Measurements from ENCODE around the gene ROR1.

Gene ROR1

DNA sequence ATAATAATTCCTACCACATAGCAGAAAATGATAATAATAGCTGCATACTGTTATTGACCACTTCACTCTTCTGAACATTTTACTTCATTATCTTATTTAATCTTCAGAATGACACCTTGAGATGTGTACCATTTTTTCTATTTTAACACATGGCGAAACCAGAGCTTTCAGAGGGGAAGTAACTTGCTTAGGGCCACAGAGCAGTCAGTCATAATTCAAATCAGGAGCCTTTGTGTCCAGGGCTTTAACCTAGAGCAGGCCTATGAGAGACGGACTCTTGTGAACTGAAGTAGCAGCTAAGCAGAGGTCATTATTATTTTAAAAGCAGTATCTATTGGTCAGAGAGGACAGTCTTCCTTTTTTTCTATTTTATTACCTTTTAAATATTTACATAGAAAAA is 114.0 kb downstream of the ROR1 start:
- no peak for FAIRE-seq

DNA sequence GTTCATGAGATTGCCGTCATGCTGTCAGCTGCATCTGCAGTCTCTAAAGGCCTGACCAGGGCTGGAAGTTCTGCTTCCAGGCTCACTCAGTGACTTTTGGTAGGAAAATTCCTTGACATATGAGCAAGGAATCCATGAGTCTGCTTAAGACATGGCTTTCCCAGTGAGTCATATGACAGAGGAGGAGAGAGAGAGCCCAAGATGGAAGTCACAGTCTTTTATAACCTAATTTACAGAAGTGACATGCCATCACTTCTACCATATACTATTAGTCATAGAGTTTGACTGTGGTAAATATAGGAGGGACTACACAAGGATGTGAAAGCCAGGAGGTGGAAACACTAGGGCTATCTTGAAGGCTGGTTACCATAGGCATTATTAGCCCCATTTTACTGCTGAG is 115.2 kb downstream of the ROR1 start:
- FAIRE-seq = no peak

DNA sequence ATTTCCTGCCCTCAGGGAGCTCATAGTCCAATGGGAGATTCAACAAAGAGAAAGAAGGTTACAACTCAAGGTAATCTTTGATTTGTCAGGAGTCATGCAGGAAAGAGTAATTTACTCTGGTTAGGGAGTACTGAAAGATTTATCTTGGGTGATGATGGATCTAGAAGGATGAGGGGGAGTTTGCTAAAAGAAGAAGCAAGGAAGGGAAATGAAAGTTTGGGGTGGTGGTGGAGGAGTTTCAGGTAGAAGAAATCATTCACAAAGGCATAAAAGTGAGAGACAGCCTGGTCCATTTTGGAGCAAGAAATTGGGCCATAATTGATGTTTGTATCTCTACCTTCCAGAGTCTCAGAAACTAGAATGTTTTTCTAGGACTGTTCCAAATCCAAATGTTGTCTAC is 116.7 kb downstream of the ROR1 start:
- FAIRE-seq = no peak

DNA sequence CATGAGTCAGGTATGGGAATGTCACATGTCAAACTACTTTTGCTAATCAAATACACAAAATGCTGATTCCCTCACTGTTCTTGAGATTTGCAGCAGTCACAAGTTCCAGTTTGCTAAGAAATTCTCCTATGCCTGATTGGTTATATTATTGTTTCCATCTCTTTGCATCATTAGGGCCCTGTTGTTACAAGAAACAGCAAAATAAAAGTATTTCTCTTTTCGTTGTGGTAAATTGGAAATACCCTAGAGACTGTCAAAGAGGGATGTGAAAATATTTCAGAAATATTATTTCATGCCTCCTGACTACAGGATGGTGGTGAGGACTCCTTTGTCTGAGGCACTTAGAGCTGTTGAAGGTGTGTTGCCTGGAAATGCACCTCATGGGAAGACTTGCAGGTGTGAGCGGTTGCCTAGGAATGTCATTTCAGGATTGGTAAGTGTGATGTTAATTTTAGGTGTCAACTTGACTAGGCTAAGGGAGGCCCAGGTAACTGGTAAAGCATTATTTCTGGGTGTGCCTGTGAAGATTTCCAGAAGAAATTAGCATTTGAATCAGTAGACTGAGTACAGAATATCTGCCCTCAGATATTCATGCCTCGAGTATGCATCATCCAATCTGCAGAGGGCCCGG is 117.4 kb downstream of the ROR1 start:
- no peak for FAIRE-seq

DNA sequence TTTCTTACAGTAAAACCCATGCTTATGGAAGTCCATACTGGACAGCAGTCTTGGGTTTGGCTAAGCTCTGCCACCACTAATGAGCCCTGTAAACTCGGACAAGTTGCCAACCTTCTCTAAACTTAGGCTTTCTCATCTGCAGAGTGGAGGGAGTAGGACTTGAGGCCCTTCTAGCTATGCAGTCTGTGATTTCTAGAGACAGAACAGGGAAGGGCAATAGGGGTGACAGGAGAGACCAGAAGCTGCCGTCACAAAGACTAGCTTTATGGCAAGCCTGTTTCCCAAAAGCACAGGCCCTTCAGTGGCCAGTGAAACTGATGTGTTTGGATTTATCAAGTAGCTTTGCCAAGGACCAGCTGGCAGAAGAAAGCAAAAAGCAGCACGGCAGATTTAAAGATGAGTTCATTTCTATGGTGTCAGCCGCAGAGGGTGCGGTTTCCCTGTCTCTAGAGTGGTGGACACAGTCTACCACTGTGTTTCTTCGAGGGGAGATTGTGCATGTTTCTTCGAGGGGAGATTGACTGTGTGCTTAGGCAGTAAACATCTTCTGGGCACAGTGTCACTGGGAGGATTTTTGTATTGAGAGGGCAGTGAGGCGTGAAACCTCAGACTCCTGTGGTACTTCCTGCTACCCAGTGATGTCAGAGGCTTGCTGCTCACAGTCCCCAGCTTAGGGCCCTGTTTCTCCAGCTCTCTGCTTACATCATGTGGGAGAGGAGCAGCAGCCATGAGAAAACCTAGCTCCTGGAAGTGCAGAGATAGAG is 119.0 kb downstream of the ROR1 start:
- no peak for FAIRE-seq

DNA sequence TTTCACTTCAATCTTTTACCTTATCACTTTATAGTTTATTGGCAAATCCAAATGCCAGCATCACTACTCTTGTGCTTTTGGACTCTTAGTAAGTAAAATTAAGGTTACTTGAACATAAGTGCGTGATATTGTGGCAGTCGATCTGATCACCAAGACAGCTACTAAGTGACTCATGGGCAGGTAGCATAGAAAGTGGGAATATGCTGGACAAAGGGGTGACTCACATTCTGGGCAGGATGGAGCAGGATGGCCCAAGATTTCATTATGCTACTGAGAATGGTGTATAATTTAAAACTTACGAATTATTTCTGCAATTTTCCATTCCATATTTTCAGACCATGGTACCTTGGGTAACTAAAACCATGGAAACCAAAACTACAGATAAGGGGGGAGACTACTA is 120.2 kb downstream of the ROR1 start:
- FAIRE-seq = no peak

DNA sequence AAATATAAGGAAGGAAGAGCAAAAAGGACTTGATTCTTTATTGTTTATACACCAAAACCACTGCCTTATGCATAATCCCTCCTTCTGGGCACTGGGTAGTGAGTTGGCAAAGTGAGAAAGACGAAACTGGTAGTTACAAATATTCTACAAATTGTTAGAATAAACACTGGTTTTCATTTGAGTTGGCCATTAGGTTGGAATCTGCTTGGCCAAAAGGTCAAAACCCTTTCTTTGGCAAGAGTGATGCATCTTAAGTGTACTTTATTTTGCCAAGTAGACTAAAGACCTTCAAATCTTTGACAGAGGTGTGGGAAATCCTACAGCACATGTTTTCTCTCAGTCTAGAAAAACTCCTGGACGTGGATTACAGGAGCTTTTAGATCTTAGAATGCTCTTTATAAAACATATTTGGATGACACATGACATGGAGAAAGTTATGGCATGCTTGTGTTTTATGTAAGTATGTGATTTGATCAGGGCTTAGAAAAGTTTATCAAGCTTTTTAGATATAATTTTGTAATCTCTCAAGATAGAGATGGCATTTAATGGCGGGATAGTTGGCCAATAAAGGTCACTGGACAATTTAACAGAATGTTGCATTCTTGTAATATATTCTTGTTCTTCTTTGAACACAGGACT is 120.9 kb downstream of the ROR1 start:
- FAIRE-seq = no peak

DNA sequence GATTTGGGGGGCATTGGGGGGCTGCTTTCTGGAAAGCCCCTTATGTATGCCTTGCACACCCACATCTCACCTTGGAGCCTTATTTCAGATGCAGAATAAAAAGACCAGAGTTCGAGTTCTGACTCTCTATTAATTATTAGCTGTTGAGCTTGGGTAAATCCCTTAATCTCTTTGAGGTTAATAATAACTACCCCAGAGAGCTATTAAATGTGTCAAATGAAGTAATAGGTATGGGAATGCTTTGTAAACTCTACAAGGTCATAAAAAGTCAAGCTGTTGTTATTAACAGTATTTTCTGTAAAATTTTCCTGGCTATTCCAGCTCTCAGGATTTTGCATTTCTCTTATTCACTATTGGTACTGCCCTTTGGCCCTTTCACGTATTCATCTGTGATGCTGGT is 122.9 kb downstream of the ROR1 start:
- no peak for FAIRE-seq

DNA sequence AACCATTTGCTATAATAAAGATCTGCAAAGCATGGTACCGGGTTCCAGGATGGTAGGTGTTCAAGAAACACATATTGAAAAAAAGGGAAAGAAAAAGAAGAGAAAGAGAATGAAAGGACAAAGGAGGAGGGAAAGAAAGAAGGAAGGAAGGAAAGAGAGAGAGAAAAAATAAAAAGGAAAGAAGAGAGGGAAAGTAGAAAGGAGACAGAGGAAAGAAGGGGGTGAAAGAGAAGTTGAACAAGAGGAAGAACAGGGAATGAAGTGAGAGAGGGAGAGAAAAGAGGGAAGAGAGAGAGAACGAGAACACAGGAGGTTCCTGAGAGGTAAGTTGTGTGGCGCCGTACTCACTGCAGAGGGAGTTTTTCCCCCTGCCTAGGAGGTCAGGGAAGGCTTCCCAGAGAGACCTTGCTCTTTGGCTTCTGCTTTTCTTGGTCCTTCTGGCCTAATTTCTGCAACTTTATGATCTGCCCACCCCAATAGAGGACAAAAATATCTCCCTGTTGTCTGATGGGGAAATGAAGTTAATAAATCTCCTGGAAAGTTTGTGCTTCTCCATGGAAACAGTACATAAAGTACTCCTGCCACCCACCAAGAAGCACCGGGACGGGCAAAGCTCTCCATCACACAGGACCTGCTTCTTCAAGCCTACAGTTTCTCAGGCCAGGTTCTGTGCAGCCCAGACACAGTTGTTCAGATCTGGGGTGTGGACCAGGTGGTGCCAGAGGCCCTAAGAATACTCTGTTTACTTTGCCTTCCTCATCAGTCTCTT is 124.8 kb downstream of the ROR1 start:
- no peak for FAIRE-seq

DNA sequence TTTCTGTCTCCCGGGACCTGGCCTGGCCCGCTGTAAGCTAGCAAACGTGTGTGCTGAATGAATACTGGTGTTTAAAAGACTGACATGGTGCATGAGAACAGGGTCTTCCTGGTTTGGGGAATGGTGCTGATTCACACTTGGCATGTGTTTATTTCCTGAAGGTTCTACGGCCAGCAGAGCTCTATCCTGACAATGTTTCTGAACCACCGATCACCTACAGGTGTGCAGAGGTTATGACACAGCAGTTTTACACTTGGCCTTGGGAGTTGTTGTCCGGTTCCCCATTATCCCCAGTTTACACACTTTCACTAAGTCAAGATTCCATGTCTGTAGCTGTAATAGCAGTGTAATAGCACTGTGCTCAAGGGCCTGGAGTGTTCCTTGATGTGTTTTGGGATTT is 127.3 kb downstream of the ROR1 start:
- no peak for FAIRE-seq

DNA sequence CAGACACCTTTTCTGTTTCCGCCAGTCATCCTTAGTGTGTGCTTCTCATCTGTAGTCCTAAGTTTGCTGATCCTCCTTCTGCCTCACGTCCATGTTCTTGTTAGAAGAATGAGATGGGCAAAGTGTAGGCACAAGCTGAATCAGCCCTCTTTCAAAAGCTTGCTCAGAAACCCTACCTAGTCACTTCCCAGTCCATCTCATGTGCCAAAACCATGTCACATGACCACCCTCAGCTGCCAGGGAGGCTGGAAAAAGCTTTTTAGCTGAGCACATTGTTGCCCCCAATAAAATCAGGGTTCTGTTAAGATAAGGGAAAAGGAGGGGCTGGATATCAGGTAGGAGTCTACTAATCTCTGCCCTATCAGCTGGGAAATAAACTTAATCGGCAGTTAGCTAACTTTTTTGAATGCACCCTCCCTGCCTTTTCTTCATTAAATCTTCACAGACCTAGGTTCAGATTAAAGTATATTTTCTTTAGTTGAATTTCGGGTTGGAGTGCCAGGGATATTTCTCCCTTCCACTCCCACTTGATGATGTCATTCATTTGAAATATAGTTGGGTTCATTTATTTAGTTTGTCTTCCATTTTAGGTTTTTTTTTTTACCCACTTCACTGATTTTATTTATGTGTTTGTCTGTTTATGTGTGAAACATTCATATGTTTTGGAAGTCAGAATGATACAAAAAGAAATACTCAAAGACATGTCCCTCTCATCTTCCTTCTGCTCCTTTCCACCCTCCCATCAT is 129.2 kb downstream of the ROR1 start:
- no peak for FAIRE-seq

DNA sequence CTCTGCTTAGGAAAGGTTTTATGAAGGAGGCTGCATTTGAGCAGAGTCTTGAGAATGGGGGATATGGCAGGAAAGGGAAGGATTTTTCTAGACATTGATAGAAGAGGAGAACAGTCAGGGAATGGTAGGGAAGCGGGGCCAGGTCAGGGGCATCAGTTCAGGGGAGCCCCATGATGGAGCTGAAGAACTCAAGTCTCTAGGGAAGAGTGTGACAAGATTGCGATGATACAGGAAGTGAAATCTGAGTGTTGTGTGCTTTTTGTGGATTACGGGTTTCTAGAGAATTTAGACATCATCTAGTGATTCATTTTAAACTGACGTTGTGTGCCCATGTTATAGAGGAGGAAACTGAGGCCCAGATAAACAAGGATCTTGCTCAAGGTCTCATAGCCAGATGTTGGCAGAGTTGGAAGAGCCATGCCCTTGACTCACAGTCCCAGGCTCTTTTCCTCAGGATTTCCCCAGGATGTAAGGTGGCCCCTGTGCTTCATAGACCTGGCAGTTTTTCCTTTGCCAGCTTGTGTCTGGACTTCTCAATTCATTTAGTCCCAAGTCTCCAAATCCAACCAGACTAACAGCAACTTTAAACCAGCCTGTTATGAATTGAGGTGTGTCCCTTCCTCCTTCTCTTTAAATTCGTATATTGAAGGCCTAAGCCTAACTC is 130.3 kb downstream of the ROR1 start:
- FAIRE-seq = no peak

DNA sequence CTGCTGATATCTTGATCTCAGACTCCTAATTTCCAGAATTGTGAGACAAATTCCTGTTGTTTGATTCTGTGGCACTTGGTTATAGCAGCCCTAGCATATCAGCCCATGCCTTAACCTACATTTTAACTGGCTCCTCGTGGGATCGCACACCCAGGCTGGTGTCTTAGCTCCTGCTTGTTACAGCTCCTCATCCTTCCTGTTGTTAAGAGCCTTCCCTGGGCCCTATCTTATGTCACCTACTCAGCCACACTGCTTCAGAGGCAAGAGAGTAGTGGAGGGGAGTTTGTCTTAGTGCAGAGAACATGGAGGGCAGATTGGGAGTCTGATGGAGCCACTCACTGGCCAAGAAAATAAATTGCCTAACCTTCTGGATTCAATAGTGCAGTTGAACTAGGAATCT is 131.0 kb downstream of the ROR1 start:
- FAIRE-seq = no peak

DNA sequence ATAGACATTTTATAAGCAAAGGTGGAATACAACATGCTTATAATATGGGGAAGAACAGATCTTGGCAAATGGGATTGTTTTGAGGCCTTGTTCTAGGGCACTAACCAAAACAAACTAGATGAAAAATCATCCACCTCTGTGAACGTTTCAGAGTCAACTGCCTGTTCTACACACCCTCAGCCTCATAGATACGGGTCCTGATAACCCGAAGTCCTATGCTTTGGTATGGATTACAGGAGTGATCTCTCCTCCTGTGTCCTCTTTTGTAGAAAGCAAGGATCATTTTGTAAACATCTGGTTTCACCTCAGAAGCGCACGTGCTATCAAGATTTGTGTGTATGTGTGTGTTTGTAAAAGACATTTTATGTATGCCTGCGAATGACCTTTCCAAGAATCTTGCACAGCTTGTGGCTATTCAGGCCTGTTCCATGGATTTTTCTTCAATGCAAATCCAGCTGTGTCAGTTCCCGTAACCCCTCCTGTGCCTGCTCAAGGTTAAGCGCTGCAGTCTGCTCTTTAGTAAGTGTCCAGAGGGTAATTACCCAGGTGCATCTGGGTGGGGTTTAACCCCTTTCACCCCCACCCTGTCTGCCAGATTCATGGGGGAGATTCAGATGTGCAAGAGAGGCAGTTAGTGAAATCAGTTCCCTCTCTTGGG is 132.4 kb downstream of the ROR1 start:
- no peak for FAIRE-seq

DNA sequence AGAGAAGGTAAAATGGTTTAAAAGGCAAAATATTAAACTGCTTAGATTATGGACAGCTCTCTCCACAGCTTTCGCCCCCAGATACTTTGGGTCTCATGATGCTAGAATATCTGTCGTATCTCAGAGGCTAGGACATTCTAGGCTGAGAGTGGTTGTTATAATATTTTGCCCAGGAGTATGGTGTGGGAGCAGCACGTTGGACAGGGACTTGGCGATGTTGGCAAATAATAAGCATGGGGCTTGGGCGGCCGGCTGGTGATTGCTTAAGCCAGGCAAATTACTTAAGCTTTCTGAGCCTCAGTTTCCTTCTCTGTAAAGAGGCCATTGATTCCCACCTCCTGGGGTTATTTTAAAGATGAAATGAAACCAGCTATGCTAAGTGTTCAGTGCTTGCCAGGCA is 133.2 kb downstream of the ROR1 start:
- no peak for FAIRE-seq

DNA sequence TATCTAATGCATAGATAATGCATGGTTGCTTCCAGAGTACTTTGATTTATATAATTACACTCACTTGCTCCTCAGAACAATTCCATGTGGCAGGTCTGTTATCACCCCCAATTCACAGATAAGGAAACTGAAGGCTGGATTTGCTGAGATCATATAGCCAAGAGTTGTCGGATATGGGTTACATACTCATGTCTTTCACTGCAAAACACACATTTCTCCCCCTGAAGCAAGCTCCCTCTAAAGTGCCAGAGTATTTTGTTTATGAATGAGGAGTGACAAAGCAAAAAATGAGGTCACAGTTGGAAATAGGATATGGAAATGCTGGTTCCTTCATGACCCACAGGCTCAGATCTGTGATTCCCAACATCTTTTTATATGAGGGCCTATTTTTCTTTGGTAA is 134.2 kb downstream of the ROR1 start:
- no peak for FAIRE-seq

DNA sequence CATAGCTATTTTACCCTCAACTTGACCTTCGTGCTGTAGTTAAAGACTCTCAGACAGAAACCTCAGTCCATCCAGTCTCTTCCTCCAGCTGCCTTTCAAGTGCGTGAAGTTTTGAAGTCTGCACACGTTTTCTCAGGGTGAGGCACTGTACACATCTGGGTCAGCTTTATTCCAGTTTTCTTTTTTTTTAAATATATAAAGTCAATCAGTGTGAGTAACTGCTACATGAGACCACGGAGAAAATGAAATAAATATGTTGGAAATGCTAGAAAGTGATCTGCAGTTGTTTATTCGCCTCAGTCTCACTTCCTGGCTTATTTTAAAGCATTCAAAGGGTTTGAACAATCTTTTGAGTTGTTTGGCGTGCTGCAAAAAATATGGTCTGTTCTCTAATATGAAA is 135.7 kb downstream of the ROR1 start:
- FAIRE-seq = no peak

DNA sequence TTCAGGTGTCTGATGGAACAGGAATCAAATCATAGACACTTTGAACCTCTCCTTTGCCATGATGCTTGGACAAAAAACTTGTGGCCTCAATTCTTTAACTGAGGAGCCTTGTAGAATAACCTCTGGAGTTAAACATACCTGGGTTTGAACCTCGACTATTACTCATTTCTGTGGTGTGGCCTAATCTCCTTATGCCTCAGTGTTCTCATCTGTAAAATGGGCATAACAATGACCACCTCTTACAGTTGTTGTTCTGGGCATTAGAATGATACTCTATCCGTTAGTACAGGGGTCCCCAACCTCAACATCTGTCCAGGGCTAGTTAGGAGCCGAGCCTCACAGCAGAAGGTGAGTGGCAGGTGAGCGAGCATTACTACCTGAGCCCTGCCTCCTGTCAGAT is 137.2 kb downstream of the ROR1 start:
- FAIRE-seq = no peak

DNA sequence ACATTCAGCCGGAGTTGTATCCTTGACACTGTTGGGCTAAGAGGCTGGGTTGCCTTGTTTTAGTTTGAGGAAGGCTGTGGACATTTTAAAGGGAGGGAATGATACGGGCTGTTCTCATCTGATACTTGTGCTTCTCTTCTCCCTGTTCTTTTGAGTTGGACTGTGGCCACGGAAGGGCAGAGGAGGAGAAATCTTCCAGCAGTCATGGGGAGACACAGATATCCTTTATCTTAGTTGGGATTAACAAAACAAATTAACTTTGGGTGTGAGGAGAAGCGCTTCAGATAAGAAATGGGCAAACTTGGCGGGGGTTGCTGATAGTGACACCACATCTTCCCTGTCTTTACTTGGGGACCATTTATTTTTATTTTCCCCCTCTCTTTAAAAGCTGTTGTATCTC is 138.8 kb downstream of the ROR1 start:
- no peak for FAIRE-seq

DNA sequence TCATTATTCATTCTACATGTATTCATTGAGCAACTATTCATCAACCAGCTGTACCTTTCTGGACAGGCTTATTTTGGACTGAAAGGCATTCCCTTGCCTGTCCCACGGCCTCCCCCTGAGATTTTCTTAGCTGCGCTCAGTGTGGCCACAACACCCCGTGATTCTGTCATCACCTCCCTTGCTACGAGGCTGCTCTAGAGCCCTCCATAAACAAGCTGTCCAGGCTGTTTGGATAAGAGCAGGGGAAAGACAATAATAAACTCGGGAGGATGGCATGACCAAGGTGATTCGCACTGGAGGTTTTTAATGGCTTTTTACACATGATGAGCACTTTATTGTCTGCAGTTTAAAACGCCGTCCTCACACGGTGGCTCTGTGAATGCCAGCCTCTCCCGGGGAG is 139.7 kb downstream of the ROR1 start:
- FAIRE-seq = no peak

DNA sequence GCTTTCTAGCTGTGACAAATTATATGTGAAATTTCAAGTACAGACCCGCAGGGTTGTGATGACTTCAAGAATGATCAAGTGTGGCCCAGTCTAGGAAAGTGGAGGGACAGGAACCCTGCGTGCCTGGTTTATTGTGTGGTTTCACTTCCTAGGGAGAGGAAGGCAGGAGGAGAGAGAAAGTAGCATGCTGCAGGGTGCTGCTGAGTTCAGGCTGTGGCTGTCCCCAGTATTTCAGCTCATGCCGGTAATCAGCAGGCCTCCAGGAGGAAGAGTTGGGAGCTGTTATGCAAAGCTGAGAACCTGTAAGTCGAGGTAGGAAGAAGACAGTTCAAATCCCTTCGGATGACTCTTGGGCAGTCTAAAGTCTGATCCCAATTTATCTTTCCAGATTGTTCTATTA is 140.4 kb downstream of the ROR1 start:
- FAIRE-seq = no peak

DNA sequence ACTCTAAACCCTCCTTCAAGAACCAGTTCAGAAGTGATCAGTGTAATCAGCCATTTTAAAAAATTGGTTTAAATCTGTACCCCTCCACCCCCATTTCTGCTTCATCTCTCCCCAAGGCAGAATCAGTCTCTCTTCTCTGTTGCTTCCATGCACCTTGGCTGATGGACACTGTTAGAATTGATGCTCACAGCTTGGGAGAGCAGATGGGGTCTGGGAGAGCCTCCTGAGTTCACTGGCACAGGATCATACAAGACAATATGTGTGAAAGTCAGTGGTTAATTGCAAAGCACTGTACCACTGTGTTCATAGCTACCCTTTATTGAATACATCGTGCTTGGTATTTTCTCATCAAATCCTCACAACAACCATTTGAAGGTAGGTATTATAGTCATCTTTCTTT is 140.9 kb downstream of the ROR1 start:
- FAIRE-seq = no peak

Data from G401.6 (cell line).